Smooth muscle cell (in vitro differentiated cells): ENCODE measurements around the gene B9D2. TPM values are rescaled to one million over a fixed set of nuclear protein-coding genes. Genes with fewer than 3 reads are reported as not detected.

Source experiments
- DNase-seq: peaks from one replicate; lab custom pipeline; 2025; ENCODE audit not compliant: unreplicated experiment; lab: John Stamatoyannopoulos, UW
- H2AFZ ChIP-seq: fragments of 200-600 bp; sonication (generic); 2 replicates; pipeline ENCODE4 v1.6.0; 2016; ENCODE audit warnings: antibody characterized with exemption, low read depth, mild to moderate bottlenecking
- H3F3A ChIP-seq: fragments of 200-600 bp; sonication (generic); 2 replicates; pipeline ENCODE4 v1.6.0; 2017; ENCODE audit warnings: antibody characterized with exemption, low read depth
- H3K27ac ChIP-seq: fragments of 200-600 bp; sonication (generic); 2 replicates; pipeline ENCODE4 v1.5.1; 2016; ENCODE audit warnings: low read depth, mild to moderate bottlenecking
- H3K27me3 ChIP-seq: fragments of 200-600 bp; sonication (generic); 2 replicates; pipeline ENCODE4 v1.6.1; 2016; ENCODE audit warnings: low read depth, mild to moderate bottlenecking
- H3K36me3 ChIP-seq: fragments of 200-600 bp; sonication (generic); 2 replicates; pipeline ENCODE4 v1.5.1; 2016; ENCODE audit warnings: low read depth
- H3K4me1 ChIP-seq: fragments of 200-600 bp; sonication (generic); 2 replicates; pipeline ENCODE4 v1.5.1; 2016; ENCODE audit warnings: low read depth
- H3K4me2 ChIP-seq: fragments of 200-600 bp; sonication (generic); 2 replicates; pipeline ENCODE4 v1.6.0; 2016; ENCODE audit warnings: mild to moderate bottlenecking
- H3K4me3 ChIP-seq: fragments of 200-600 bp; sonication (generic); 2 replicates; pipeline ENCODE4 v1.5.1; 2016; ENCODE audit warnings: mild to moderate bottlenecking
- H3K79me2 ChIP-seq: fragments of 200-600 bp; sonication (generic); 2 replicates; pipeline ENCODE4 v1.6.0; 2016; ENCODE audit warnings: low read depth, mild to moderate bottlenecking
- H3K9ac ChIP-seq: fragments of 200-600 bp; sonication (generic); 2 replicates; pipeline ENCODE4 v1.6.0; 2016; ENCODE audit warnings: low read depth
- H3K9me3 ChIP-seq: fragments of 200-600 bp; sonication (generic); replicated peaks from 2 replicates; pipeline ENCODE4 v1.5.1; 2016; ENCODE audit warnings: low read depth
- H4K20me1 ChIP-seq: fragments of 200-600 bp; sonication (generic); 2 replicates; pipeline ENCODE4 v1.6.0; 2016; ENCODE audit warnings: low read depth
- CTCF ChIP-seq: fragments of 200-600 bp; sonication (generic); IDR thresholded peaks from 2 replicates; pipeline ENCODE4 v1.5.1; 2017; ENCODE audit warnings: borderline replicate concordance, mild to moderate bottlenecking, antibody characterized with exemption; ENCODE audit not compliant: insufficient read depth, poor library complexity, severe bottlenecking
- WGBS: methylation state at CpG from one replicate; pipeline ENCODE4 v1.1.7; 2016; ENCODE audit warnings: low lambda C conversion rate; 5-methylcytosine and 5-hydroxymethylcytosine counted together
- polyA plus RNA-seq: library from polyadenylated mRNA; unstranded; fragments of >200 nt; fragmentation: Nextera tagmentation; extraction: Ambion mirVana; gene quantifications from 2 replicates; pipeline ENCODE4 v1.2.1, GENCODE V29; 2016
- total RNA-seq: library from RNA; depleted of rRNA; stranded (reverse); fragments of >200 nt; gene quantifications from 2 replicates; pipeline ENCODE4 v1.2.3, GENCODE V29; 2014

The B9D2 gene
- total and polyA plus RNA-seq, 2 experiments from 2014 or later: 1.6 to 12.2 TPM

DNA sequence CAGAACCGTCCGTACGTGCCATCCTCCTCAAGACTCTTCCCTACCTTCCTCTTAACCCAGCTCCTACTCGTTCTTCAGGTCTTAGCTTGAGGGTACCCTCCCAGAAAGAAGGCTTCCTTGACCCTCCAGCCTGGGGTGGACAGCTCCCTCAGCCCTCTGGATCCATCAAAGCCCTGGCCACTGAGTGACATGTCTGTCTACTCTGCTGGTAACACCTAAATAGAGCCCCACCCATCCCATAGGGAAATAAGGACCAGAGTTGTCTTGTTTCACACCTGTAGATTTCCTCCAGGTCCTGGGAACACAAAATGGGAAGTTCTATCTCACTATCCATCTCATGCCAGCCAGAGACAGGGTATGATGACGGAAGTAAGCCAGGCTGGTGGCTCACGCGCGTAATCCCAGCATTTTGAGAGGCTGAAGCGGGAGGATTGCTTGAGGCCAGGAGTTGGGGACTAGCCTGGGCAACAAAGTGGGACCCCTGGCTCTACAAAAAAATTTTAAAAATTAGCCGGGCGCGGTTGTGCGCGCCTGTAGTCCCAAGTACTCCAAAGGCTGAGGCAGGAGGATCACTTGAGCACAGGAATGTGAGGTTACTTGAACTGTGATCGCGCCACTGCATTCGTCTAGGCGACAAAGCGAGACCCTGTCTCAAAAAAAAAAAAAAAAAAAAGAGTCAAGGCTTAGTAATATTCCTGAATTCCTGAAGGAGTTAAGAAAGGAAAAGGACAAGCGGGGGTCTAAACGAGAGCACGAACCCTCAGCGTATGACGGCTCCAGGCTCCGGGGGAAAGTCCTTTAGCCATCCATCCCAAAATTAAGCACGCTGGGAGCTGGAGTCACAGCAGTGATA is 54.5 kb downstream of the B9D2 start:
- H3K27ac ChIP-seq: peak overlapping the region; percentile 89
- H4K20me1 ChIP-seq: peaks cover 15% of the 10 kb centered on the region
- H2AFZ ChIP-seq: peak overlapping the region; percentile 31
- H3K9me3 ChIP-seq: no peaks in the 10 kb centered on the region
- peak overlapping the region; percentile 84 for H3K4me2 ChIP-seq
- peaks cover 47% of the 10 kb centered on the region for H3F3A ChIP-seq
- 41% methylated on average over 26 of the region's 26 CpGs for WGBS
- H3K4me1 ChIP-seq: peaks cover 17% of the 10 kb centered on the region
- no peak for DNase-seq
- TF ChIP-seq CTCF: no peak
- peak overlapping the region; percentile 72 for H3K4me3 ChIP-seq
- peaks cover 12% of the 10 kb centered on the region for H3K36me3 ChIP-seq
- peak overlapping the region; percentile 88 for H3K9ac ChIP-seq
- H3K27me3 ChIP-seq: no peaks in the 10 kb centered on the region
- H3K79me2 ChIP-seq: peaks cover 26% of the 10 kb centered on the region

GRCh38 chr19:41308450-41309179 is 55.3 kb downstream of the B9D2 start:
- Histone ChIP-seq H3K27ac (peak overlapping the region; percentile 89), H3K4me3 (peak overlapping the region; percentile 72), H2AFZ (no peak overlapping the region), H3K79me2 (peaks cover 20% of the 10 kb centered on the region), H3F3A (peaks cover 49% of the 10 kb centered on the region), H3K9me3 (no peaks in the 10 kb centered on the region), H3K36me3 (peaks cover 13% of the 10 kb centered on the region), H3K27me3 (no peaks in the 10 kb centered on the region), H3K4me2 (peak overlapping the region; percentile 84), H3K9ac (peak overlapping the region; percentile 88), H4K20me1 (peaks cover 8% of the 10 kb centered on the region), H3K4me1 (peaks cover 17% of the 10 kb centered on the region)
- peak; percentile 94 for DNase-seq
- TF ChIP-seq CTCF: peak; percentile 99
- WGBS: 39% methylated on average over 8 of the region's 8 CpGs

- no peak for TF ChIP-seq CTCF
- H4K20me1 ChIP-seq: peaks cover 4% of the 10 kb centered on the region
- H3K4me3 ChIP-seq: no peak overlapping the region
- peaks cover 17% of the 10 kb centered on the region for H3K4me1 ChIP-seq
- peak overlapping the region; percentile 89 for H3K27ac ChIP-seq
- H3F3A ChIP-seq: peaks cover 49% of the 10 kb centered on the region
- peak overlapping the region; percentile 62 for H3K9ac ChIP-seq
- WGBS: 78% methylated on average over 4 of the region's 4 CpGs
- peaks cover 16% of the 10 kb centered on the region for H3K79me2 ChIP-seq
- no peak for DNase-seq
- no peak overlapping the region for H2AFZ ChIP-seq
- H3K27me3 ChIP-seq: no peaks in the 10 kb centered on the region
- H3K36me3 ChIP-seq: peaks cover 13% of the 10 kb centered on the region
- H3K9me3 ChIP-seq: no peaks in the 10 kb centered on the region
- H3K4me2 ChIP-seq: no peak overlapping the region
Measured at GRCh38 chr19:41307954-41308449, 55.9 kb downstream of the B9D2 start.
